Hepatocyte (in vitro differentiated cells): Measurements from ENCODE around the gene MS4A13.
"Not testable (repeated sequence)": the region's sequence is repeated elsewhere in the genome, so short reads cannot be mapped to it uniquely, and the experiment has no call there.

Experiments used
- CTCF ChIP-seq: fragments of 200-600 bp; sonication (generic); IDR thresholded peaks from 2 replicates; pipeline ENCODE4 v1.5.1; 2016; ENCODE audit warnings: antibody characterized with exemption, mild to moderate bottlenecking; ENCODE audit not compliant: poor library complexity
- EZH2 ChIP-seq: fragments of 200-600 bp; sonication (generic); IDR thresholded peaks from 2 replicates; pipeline ENCODE4 v1.6.1; 2016; ENCODE audit warnings: antibody characterized with exemption, mild to moderate bottlenecking, borderline replicate concordance
- EZH2phosphoT487 ChIP-seq: fragments of 200-600 bp; sonication (generic); IDR thresholded peaks from one replicate; pipeline ENCODE4 v1.6.1; 2018; ENCODE audit warnings: antibody characterized with exemption, mild to moderate bottlenecking, low read depth, moderate library complexity; ENCODE audit not compliant: unreplicated experiment, severe bottlenecking

GRCh38 chr11:60538627-60539026 is 23.4 kb downstream of the MS4A13 start:
- TF ChIP-seq CTCF, EZH2, EZH2phosphoT487: not testable (repeated sequence)
